HUES64 (cell line): ENCODE measurements around the gene TAF4B.
"Not testable (repeated sequence)": the region's sequence is repeated elsewhere in the genome, so short reads cannot be mapped to it uniquely, and the experiment has no call there.

Experiments
- H3K27ac ChIP-seq: 2 replicates; pipeline ENCODE4 v1.7.0; 2013; ENCODE audit warnings: low read depth, low read length, inconsistent platforms
- H3K27me3 ChIP-seq: 2 replicates; pipeline ENCODE4 v1.6.1; 2013; ENCODE audit warnings: mild to moderate bottlenecking, low read length; ENCODE audit not compliant: insufficient read depth
- H3K36me3 ChIP-seq: 2 replicates; pipeline ENCODE4 v1.6.1; 2013; ENCODE audit warnings: mild to moderate bottlenecking, low read length; ENCODE audit not compliant: insufficient read depth
- H3K4me1 ChIP-seq: 2 replicates; pipeline ENCODE4 v1.6.1; 2013; ENCODE audit warnings: mild to moderate bottlenecking, low read length, moderate library complexity; ENCODE audit not compliant: insufficient read depth
- H3K4me3 ChIP-seq: 2 replicates; pipeline ENCODE4 v1.5.1; 2013; ENCODE audit warnings: mild to moderate bottlenecking, low read length, moderate library complexity
- H3K9ac ChIP-seq: 2 replicates; pipeline ENCODE4 v1.6.1; 2013; ENCODE audit warnings: mild to moderate bottlenecking, low read depth, low read length
- H3K9me3 ChIP-seq: 2 replicates; pipeline ENCODE4 v1.6.1; 2013; ENCODE audit warnings: low read depth, low read length; ENCODE audit not compliant: insufficient read depth
- WGBS: fragments of 150-250, 120-280 bp; methylation state at CpG from one replicate; pipeline ENCODE4 v1.1.7; 2013; ENCODE audit warnings: missing lambda C conversion rate; 5-methylcytosine and 5-hydroxymethylcytosine counted together

The TAF4B gene

GRCh38 chr18:26242392-26242791 lies 16.1 kb downstream of the TAF4B start:
- not testable (repeated sequence) for H3K9ac ChIP-seq, H3K36me3 ChIP-seq, H3K4me1 ChIP-seq, H3K4me3 ChIP-seq, H3K27me3 ChIP-seq, H3K27ac ChIP-seq
- WGBS, result 98% methylated on average over 2 of the region's 4 CpGs
- H3K9me3 ChIP-seq, result peaks cover 16% of the 10 kb centered on the region; the same call in 1 of the 2 replicates

DNA sequence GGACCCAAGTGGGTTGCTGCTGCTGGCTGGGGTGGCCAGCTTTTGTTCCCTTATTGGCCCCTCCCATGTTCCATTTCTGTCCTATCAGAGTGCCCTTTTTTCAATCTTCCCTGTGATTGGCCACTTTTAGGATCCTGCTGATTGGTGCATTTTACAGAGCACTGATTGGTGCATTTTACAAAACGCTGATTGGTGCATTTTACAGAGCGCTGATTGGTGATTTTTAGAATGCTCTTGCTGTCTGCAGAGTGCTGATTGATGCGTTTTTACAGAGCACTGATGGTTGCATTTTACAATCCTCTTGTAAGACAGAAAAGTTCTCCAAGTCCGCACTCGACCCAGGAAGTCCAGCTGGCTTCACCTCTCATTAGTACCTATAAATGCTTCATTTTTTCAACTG lies 19.2 kb downstream of the TAF4B start:
- not testable (repeated sequence) for H3K27me3 ChIP-seq, H3K27ac ChIP-seq, H3K4me3 ChIP-seq, H3K36me3 ChIP-seq, H3K9ac ChIP-seq, H3K4me1 ChIP-seq
- WGBS, result 87% methylated on average over 5 of the region's 5 CpGs
- H3K9me3 ChIP-seq, result peaks cover 16% of the 10 kb centered on the region; the same call in 1 of the 2 replicates

DNA sequence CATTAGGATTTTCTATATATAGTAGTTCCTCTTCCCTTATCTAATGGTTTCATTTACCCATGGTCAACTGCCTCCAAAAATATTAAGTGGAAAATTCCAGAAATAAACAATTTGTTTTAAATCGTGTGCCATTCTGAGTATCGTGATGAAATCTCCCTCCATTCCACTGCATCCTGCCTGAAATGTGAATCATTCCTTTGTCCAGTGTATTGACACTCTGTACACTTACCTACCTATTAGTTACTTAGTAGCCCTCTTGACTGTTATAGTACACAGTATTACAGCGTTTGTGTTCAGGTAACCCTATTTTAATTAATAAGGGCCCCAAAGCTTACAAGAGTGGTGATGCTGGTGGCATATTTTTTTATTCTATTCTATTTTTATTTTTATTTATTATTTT lies 26.2 kb downstream of the TAF4B start:
- no peak overlapping the region for H3K4me3 ChIP-seq
- H3K9ac ChIP-seq, result no peak overlapping the region
- no peak overlapping the region for H3K27ac ChIP-seq
- no peaks in the 10 kb centered on the region for H3K27me3 ChIP-seq
- H3K4me1 ChIP-seq, result no peaks in the 10 kb centered on the region
- 96% methylated on average over 3 of the region's 3 CpGs for WGBS
- no peaks in the 10 kb centered on the region for H3K9me3 ChIP-seq
- H3K36me3 ChIP-seq, result no peaks in the 10 kb centered on the region

GRCh38 chr18:26254808-26255207 lies 28.6 kb downstream of the TAF4B start:
- not testable (repeated sequence) for H3K9me3 ChIP-seq, H3K4me3 ChIP-seq, H3K27ac ChIP-seq, H3K27me3 ChIP-seq, H3K4me1 ChIP-seq, H3K36me3 ChIP-seq, H3K9ac ChIP-seq

GRCh38 chr18:26255695-26256622 lies 29.7 kb downstream of the TAF4B start:
- Histone ChIP-seq H3K4me1 (no peaks in the 10 kb centered on the region), H3K4me3 (no peak overlapping the region), H3K27me3 (no peaks in the 10 kb centered on the region), H3K9ac (no peak overlapping the region), H3K36me3 (no peaks in the 10 kb centered on the region), H3K9me3 (no peaks in the 10 kb centered on the region), H3K27ac (no peak overlapping the region)
- WGBS, result 91% methylated on average over 14 of the region's 14 CpGs

GRCh38 chr18:26258711-26259110 lies 32.5 kb downstream of the TAF4B start:
- H3K9me3 ChIP-seq, result no peaks in the 10 kb centered on the region
- no peak overlapping the region for H3K9ac ChIP-seq
- H3K4me1 ChIP-seq, result peaks cover 8% of the 10 kb centered on the region; the same call in 1 of the 2 replicates
- WGBS, result 100% methylated on average over 2 of the region's 3 CpGs
- H3K36me3 ChIP-seq, result no peaks in the 10 kb centered on the region
- no peaks in the 10 kb centered on the region for H3K27me3 ChIP-seq
- no peak overlapping the region for H3K4me3 ChIP-seq
- no peak overlapping the region for H3K27ac ChIP-seq

- not testable (repeated sequence) for H3K36me3 ChIP-seq, H3K27me3 ChIP-seq, H3K9ac ChIP-seq, H3K9me3 ChIP-seq, H3K27ac ChIP-seq, H3K4me3 ChIP-seq, H3K4me1 ChIP-seq
- WGBS, result 100% methylated on average over 2 of the region's 4 CpGs
Observed at GRCh38 chr18:26259416-26259815, 33.2 kb downstream of the TAF4B start.

GRCh38 chr18:26262156-26262555 lies 35.9 kb downstream of the TAF4B start:
- peaks cover 8% of the 10 kb centered on the region; the same call in 1 of the 2 replicates for H3K4me1 ChIP-seq
- no peak overlapping the region for H3K27ac ChIP-seq
- H3K36me3 ChIP-seq, result peaks cover 4% of the 10 kb centered on the region; the same call in 1 of the 2 replicates
- H3K4me3 ChIP-seq, result no peak overlapping the region
- no peaks in the 10 kb centered on the region for H3K27me3 ChIP-seq
- H3K9me3 ChIP-seq, result no peaks in the 10 kb centered on the region
- WGBS, result 94% methylated on average over 4 of the region's 4 CpGs
- H3K9ac ChIP-seq, result no peak overlapping the region

GRCh38 chr18:26267357-26267930 lies 41.2 kb downstream of the TAF4B start:
- peaks cover 33% of the 10 kb centered on the region for H3K36me3 ChIP-seq
- WGBS, result 92% methylated on average over 4 of the region's 4 CpGs

DNA sequence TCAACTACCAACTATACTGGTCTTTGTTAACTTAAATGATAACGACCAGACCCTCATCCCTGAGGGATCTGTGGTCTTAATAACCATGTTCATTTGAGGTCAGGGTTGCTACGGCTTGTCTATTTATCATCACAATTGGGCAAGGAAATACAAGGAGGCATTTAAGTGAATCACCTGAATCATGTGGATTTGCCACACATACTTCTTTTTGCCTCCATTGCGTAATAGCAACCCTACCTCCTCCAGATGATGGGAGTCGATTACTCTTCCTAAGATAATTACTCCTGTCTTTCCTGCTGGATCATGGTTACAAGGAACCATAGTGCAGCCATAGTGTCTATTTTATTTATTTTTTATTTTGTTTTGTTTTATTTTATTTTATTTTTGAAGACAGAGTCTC lies 42.2 kb downstream of the TAF4B start:
- Histone ChIP-seq H3K4me3 (no peak overlapping the region), H3K9me3 (no peaks in the 10 kb centered on the region), H3K27me3 (no peaks in the 10 kb centered on the region), H3K4me1 (no peaks in the 10 kb centered on the region), H3K9ac (no peak overlapping the region), H3K27ac (no peak overlapping the region), H3K36me3 (peaks cover 39% of the 10 kb centered on the region)
- 94% methylated on average over 4 of the region's 4 CpGs for WGBS

More at GRCh38 chr18:26267357-26267930, 41.2 kb downstream of the TAF4B start:
- Histone ChIP-seq H3K27ac (no peak overlapping the region), H3K27me3 (no peaks in the 10 kb centered on the region), H3K4me1 (no peaks in the 10 kb centered on the region), H3K9me3 (no peaks in the 10 kb centered on the region), H3K4me3 (no peak overlapping the region), H3K9ac (no peak overlapping the region)

DNA sequence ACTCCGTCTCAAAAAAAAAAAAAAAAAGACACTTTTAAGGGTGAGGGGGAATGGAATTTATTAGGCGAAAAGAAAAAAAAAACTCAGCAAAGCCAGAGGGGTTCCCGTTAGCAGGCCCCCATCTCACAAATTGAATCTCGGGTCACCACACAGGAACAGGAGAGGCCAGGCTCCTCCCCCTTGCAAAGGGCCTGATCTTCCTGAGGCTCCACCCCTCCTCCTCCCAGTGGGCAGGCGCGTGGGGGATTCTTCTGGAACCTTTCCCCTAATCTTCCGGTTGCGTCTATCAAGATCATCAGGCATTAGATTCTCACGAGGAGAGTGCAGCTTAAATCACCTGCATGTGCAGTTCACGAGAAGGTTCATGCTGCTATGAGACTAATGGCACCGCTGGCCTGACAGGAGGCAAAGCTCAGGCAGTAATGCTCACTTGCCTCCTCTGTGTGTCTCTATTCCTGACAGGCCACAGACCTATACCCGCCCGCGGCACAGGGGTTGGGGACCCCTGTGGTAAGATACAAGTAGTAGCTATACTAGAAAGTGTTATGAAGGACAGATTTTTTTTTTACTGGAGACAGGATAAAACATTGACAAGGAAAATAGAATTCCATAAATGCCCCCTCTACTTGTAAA lies 45.8 kb downstream of the TAF4B start:
- no peaks in the 10 kb centered on the region for H3K27me3 ChIP-seq
- peaks cover 62% of the 10 kb centered on the region for H3K36me3 ChIP-seq
- WGBS, result 90% methylated on average over 14 of the region's 14 CpGs
- no peak overlapping the region for H3K9ac ChIP-seq
- no peak overlapping the region for H3K27ac ChIP-seq
- H3K4me1 ChIP-seq, result no peaks in the 10 kb centered on the region
- H3K4me3 ChIP-seq, result no peak overlapping the region
- H3K9me3 ChIP-seq, result no peaks in the 10 kb centered on the region
